Activated naive CD4-positive, alpha-beta T cell treated with anti-CD3 and anti-CD28 coated beads, Interleukin-2, amount 50 U/mL, for 16 hours (primary cell): ENCODE results near the gene ITM2B.

Source experiments
- DNase-seq: peaks from one replicate; pipeline ENCODE4 v3.0.0-alpha.2; 2020

The ITM2B gene

DNA sequence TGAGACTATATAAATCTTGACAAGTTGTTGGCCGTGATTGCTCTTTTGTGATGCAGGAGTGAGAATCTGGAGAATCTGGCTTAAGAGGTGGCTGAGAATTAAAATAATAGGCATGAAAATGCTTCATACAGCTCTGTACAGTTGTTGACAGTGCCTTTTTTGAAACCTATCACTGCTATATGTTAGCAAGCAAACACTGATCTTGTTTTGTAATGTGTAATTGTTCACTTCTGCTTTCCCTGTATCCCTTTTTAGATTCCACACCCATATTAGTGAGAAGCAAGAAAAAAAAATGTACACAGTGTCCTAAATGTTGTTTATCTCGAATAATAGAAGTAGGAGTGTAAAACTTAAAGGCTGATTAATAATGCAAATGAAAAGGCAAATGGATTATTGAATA lies 31.1 kb downstream of the ITM2B start:
- no peak for DNase-seq

DNA sequence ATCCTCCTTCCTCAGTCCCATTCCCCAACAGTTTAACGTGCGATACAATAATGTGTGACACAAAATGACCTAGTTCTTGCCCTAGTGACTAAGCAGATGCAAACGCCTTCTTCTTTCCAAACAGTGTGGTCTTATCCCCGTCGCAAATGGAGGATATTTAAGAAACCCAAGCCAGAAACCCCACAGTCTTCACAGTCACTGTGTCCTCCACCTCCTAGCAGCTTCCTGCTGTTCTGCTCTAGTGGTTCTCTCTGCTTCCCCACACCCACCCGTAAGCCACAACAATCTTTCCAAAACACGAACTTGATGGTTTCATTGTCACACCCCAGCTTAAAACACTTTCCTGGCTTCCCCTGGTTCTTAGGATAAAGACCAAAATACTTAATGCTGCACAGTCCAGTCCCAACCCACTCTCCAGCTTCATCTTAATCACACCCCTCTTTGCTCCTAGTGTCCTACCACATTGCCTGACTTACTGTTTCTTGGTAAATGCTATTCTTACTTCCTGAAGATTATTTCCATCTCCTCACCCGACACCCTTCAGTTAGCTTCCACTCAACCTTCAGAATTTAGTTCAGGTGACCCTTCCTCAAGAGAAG lies 32.3 kb downstream of the ITM2B start:
- no peak for DNase-seq

DNA sequence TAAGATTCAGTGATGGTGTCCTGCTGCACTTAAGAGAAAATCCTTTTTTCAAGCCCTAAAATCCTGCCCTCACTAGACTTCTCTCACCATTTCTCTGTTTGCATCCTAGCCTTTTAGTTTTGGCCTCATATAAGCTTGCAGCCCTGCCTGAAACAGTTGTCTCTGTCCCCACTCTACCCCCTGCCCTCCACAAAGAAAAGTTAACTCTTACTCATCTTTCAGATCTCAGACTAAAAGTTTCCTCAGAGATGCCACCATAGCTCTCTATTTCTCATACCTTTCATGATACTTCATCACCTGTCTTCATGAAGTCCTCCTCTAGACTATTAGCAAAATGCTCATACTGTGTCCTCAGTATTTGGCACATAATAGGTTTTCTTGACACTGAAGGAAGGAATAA lies 33.1 kb downstream of the ITM2B start:
- DNase-seq = no peak

DNA sequence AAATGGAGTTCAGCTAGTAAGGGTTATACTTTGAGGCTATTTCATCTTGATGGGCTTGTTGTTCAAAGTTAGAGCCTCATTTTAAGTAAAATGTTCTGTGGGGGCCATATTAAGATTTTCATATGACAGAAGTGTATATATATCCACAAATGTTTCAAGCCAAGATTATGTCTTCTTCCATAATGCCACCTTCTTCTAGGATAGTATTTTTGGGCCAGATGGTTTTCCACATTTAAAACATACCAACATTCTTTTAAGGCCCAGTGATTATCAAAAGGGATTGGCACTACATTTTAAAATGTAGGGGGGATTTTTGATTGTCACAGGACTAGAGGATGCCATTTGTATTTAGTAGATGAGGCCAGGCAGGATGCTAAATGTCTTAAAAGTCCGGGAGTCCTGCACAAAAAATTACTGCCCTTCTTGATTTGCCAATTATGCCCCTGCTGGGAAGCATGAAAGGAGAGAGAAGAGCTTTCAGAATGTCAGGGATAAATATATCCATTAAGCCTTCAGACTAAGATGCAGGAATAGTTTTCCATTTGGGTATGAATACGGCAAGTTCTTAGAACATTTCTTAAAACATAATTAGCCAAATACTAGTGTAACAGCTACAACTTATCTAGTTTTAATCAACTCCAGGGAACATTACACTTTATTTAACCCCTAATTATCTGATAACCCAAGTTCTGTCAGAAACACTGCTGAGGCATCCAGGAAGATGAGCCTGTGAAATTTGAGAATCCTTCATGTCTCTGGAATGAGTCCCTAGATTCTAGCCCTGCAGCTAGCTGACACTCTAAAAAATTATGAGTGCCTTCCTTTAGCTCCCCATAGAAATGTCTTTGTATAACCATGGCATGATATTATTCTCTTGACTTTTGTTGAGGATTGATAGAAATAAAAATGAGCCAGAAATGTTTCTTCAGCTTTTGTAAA lies 34.0 kb downstream of the ITM2B start:
- no peak for DNase-seq

DNA sequence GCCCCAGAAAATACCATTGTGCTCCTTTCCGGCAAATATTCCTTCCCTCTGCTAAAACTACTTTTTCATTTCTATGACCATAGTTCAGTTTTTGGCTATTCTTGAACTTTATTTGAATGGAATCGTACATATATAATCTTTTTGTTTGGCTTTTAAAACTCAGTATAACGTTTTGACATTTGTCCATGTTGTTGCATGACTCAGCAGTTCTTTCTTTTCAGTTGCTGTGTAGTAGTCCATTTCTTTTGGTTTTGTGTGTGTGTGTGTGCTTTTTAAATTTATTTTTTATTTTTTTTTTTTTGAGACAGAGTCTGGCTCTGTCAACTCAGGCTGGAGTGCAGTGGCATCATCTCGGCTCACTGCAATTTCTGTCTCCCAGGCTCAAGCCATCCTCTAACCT lies 35.0 kb downstream of the ITM2B start:
- DNase-seq = no peak

DNA sequence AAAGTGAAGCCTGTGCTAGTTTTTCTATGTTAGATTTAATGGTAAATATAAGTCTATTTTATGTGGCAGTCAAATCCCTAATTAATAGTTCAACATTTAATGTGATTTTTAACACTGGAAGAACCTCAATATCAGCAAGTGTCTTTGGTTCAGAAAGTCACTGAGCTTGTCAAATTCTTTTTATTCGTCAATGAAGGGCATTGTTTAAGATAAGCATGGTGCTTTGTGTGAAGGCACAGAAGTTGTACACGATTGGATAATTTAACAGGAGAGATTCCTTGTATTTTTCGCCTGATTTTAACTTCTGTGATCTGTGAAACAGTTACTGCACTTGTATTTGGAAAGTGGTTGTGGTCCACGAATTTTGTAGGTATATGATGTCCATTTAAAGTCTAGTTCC lies 40.3 kb downstream of the ITM2B start:
- no peak for DNase-seq

DNA sequence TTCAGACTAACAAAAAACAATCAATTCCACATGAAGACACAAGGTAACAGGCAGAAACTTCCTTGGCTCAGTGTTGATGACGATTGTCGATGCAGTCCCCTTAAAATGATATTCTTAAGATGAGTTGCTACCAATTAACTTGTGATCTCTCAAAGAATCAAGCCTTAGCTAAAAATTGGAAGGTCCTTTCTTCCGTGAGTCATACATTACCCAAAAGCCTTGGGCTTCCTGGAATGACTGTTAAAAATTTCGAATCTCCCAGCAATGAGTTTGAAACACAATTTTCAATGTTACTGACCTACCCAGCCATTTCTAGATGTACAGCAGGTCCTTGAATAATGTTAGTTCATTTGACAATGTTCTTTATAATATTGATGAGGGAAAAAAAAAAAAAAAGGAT lies 42.5 kb downstream of the ITM2B start:
- DNase-seq = no peak

DNA sequence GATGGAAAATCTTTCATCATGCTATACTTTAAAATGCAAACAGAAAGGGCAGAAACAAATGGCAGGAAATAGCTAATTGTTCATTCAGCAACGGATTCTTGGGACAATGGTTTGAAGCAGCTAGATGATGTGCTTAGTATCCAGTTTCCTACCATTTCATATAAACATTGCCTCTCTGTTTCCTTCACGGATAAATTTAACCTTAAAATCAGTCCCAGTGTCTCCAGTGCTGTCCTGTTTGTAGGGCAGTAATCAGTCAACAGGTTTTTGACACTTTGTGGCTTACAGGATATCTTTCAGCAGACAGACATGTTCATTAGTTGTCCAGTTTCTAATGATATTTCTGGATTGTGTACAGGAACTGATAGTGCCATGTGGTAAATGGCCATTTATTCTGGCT lies 45.8 kb downstream of the ITM2B start:
- no peak for DNase-seq

DNA sequence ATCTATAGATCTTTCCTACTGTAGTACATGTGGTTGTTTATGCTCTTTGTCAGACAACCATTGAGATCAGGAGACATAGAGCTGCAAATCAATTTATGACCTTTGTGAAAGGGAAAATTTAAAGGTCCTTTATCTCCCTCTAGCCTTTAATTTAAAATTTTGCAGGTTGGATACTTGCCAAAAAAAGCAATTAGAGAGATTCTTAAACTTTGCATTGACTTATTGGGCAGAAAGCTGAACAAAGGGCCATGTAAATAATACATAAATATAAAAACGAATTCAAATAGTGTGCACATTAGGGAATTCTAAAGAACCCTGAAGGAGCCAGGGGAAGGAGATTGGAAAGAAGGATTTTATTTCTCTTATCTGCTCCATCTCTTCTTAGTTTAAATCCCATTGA lies 48.5 kb downstream of the ITM2B start:
- DNase-seq = no peak

DNA sequence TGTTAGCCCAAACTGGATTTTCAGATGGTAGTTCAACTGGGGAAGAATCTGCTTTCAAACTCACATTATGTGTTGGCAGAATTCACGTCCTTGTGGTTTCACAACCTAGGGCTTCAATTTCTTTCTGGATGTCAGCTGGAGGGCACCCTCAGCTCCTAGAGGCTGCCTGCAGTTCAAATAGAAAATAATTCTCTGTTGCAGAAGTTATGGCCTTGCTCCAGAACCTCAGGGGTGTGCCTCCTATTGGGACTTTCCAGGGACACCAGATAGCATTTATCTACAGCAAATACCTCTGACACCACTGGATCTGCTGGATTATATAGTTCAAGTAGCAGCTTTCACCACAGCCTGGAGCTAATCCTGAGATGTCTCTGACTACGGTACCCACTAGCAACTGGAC lies 58.7 kb downstream of the ITM2B start:
- no peak for DNase-seq

DNA sequence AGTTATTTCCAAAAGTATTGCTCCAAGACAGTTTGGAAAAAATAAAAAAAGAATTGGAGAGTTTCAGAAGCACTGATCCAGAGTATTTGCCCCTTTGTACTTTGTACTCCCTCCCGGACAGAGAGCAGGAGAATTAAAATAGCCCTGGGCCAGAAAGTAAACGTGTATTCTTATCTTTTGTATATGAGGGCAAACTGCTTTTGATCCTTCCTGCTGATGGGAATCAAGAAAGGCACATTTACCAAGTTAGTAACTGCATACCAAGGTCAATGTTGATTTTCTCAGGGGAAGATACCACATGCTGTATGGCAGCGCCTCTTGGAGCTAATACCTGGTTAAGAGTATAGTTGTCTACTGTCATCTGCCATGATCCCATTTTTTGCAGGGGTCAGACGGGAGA lies 59.6 kb downstream of the ITM2B start:
- no peak for DNase-seq

DNA sequence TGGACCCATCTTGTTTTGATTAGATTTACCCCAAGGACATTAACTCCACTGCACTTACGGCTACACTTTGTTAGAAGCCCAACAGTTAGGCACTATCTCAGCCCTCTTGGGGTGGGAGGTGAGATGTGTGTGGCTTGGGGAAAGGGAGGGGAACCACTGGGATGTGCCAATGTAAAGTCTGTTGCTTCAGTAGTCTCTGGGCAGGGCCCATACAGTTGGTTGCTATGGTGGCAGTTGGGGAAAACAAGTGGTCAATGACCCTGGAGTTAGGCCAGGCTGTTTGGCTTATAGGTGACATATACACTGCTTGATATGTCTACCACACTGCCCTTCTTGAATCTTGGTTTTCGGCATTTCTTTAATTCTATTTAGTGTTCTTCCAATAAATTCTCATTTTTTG lies 61.6 kb downstream of the ITM2B start:
- no peak for DNase-seq

DNA sequence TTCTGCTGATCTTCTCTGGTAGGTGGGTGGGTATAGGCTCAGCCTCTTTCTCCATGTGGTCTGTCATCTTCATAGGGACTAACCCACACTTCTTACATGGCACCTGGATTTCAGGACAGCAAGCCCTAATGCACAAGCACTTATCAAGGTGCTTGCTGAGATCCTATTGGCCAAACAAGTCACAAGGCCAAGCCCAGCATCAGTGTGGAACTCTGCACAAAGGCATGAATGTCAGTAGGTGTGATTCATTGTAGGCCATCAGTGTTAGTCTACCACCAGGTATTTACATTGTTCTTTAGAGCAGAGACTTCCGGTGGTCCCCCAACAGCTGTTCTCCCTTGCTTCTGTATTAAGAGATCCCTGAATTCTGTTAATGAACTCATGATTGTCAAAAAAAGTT lies 62.3 kb downstream of the ITM2B start:
- no peak for DNase-seq

DNA sequence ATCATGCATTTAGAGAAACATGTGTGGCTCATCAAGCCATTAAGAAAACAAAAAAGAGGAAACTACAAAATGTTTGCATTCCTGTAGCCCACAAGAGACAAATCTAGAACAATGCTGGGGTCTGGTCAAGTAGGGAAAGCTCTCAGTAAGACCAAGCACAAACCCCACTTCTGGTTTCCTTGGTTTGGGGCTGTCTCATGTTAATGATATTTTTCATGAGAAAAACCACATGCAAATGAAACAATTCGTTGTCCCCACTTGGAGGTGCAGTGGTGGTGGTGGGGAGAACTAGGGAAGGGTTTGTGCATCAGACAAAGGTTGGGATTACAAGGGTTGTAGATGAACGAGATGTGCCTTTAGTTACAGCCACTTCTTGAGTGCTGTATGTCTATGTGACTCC lies 63.5 kb downstream of the ITM2B start:
- no peak for DNase-seq

DNA sequence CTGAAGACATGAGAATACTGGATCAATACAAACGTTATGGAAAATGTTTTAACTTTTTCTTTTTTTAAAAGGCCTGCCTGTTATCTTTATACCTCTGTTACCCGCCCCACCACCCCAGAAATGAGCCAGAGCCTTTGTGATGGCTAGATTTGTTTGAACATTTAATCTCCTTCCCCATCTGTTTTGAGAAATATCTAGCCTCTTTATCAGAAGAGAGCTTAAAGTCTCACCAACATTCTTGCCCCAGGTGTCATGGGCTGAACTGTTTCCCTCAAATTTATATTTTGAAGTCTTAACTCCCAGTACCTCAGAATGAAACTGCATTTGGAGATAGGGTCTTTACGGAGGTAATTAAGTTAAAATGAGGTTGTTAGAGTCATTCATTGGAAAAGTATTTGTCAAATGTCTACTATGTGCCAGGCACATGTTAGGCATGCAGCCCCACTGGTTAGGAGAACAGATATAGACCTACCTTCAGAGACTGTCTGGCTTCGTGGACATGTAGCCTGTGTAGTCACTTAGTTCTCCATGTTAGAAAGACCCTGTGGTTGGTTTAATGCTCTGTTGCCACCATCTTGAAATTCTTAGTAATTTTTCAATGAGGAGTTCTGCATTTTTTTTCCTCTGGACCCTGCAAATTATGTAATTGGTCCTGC lies 64.3 kb downstream of the ITM2B start:
- DNase-seq = no peak

DNA sequence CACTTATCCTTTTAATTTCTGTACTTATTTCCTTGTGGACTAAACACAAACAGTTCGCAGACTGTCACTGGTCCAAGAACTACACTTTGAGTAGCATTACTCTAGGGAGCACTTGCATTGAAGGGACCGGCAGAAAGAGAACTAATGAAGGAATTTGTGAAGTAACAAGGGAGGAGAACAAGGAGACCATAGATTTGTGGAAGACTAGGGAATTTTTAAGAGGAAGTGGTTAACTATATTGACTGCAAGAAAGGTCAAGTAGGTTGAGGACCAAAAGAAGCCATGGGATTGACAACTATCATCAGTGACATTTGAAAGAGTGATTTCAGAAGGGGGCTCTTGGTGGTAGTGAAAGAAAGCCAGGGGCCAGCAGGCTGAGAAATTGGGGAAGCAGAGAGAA lies 66.6 kb downstream of the ITM2B start:
- no peak for DNase-seq

DNA sequence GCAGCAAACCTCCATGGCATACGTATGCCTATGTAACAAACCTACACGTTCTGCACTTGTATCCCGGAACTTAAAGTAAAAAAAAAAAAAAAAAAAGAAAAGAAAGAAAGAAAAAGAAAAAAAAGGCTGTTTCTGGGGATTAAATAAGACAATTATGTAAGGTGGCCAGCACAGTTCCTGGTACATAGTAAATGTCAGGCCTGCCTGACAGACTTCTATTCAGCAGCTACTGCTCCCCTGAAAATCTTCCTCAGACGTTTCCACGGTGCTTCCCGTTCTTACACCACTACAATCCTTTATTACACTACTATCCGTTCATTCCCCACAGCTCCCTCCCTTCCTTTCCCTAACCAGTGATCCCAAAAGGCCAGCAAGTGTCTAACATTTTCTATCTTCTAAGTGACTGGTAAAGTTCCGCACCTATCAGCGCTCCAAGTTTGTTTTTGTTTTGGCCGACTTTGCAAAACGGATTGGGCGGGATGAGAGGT lies 69.9 kb downstream of the ITM2B start:
- no peak for DNase-seq

DNA sequence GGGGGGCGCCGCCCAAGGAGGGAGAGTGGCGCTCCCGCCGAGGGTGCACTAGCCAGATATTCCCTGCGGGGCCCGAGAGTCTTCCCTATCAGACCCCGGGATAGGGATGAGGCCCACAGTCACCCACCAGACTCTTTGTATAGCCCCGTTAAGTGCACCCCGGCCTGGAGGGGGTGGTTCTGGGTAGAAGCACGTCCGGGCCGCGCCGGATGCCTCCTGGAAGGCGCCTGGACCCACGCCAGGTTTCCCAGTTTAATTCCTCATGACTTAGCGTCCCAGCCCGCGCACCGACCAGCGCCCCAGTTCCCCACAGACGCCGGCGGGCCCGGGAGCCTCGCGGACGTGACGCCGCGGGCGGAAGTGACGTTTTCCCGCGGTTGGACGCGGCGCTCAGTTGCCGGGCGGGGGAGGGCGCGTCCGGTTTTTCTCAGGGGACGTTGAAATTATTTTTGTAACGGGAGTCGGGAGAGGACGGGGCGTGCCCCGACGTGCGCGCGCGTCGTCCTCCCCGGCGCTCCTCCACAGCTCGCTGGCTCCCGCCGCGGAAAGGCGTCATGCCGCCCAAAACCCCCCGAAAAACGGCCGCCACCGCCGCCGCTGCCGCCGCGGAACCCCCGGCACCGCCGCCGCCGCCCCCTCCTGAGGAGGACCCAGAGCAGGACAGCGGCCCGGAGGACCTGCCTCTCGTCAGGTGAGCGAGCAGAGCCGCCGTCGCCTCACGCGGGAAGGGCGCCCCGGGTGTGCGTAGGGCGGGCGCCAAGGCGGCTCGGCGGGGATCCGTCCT lies 70.5 kb downstream of the ITM2B start, which contains the start of gene RB1:
Gene RB1, plus strand, starts transcription at position 393 of the 784 bp plus-strand sequence. Its CDS starts 162 bp downstream, at position 555.
- peak; percentile 89 for DNase-seq

DNA sequence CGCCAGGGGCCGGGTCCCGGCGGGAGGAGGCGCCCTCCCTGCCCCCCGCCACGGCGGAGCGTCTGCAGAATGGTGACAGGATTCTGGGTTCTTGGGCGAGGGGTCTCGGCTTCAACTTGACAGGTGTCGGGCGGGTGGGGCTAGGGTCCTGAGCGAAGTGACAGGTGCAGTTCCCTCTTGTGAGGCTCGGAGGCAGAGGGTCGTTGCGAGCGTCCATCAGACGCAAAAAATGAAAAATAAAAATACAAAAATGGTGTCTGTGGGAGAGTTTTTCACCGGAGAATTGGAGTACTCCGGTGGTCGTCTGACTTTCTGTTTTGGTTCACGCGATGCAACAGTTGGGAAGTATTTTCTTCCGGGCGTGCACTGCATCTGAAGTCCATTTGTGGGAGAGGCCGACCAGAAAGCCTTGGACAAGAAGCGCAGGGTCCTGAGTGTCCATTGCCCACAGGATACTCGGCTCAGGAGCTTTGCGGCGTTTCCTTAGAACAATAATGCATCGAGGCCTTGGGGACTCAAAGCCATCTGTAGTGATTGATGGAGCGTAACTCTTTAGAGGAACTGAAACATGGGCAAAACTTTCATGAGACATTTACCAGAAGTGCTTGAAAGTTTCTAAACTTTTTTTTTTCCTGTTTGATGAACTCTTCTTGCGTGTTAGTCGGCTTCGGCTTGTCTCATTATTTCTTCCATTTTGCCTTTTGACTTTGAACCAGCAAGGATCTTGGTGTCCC lies 71.3 kb downstream of the ITM2B start:
- DNase-seq = peak; percentile 16

DNA sequence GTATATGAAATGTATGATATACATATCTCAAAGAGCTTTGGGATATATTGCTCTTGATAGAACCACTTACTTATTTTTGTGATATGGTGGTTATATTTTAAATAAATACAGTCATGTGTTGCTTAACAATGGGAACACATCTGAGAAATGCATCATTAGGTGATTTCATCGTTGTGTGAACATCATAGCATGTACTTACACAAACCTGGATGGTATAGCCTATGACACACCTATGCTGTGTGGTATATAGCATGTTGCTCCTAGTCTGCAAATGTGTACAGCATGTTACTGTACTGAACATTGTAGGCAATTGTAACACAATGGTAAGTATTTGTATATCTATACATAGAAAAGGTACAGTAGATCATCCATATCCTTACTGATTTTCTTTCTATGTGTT lies 78.2 kb downstream of the ITM2B start:
- DNase-seq = no peak

DNA sequence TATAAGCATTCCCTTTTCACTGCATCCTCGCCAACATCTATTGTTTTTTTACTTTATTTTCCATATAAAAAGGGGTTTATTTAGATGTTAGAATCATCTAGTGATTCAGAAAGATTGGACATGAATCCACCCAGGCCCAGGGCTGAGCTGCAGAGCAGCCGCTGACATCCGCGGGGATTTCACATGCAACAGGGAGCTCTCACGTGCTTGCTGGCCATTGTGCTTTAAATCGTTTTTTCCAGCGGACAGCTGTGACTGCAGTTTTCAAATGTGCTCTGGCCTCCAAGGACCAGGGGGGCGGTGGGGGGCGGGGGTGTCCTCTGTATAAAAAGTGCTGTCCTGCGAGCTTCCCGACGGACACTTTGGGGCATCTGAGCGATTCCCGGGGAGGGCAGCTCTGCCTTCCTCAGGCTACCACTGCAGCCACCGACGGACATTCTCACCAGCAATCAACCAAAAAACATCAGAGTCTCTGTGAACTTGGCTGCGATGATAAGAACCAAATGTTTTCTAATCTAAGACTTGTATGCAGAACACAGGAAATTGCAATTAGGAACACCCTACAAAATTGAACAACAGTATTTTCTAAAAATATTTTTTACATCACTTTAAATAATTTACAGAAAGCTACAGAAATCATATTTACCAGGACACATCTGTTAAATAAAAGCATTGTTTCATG lies 83.1 kb downstream of the ITM2B start:
- DNase-seq = no peak
